HG03045 (cell line): ENCODE data around the gene MYO7B.

Experiments used
- ATAC-seq: cut with Tn5 transposase; IDR thresholded peaks from one replicate; pipeline ENCODE4 v1.9.1; 2021; ENCODE audit warnings: mild to moderate bottlenecking, moderate library complexity; ENCODE audit not compliant: unreplicated experiment

MYO7B gene

GRCh38 chr2:127572841-127573240, 37.4 kb downstream of the MYO7B start:
- ATAC-seq = no peak

DNA sequence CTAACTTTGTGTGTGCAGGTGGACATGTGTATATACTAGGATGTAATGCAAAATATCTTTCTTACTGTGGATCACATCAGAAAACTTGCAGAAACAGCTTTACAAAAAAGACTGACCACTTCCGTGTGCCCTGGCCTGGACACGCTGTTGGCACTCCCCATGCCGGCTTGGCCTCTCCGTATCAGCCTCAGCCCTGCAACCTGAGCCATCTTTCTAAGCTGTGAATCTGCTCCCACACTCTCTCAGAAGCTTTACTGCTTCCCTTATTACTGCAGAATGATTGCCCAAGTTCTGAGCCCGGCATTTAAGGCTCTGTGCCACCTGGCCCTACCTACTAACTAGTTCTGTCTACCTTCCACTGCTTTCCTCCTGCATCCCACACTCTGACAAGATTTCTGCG, 37.8 kb downstream of the MYO7B start:
- no peak for ATAC-seq

GRCh38 chr2:127573771-127574170, 38.3 kb downstream of the MYO7B start:
- ATAC-seq = no peak

- ATAC-seq = no peak
These were observed 39.2 kb downstream of the MYO7B start for GRCh38 chr2:127574656-127575055.

DNA sequence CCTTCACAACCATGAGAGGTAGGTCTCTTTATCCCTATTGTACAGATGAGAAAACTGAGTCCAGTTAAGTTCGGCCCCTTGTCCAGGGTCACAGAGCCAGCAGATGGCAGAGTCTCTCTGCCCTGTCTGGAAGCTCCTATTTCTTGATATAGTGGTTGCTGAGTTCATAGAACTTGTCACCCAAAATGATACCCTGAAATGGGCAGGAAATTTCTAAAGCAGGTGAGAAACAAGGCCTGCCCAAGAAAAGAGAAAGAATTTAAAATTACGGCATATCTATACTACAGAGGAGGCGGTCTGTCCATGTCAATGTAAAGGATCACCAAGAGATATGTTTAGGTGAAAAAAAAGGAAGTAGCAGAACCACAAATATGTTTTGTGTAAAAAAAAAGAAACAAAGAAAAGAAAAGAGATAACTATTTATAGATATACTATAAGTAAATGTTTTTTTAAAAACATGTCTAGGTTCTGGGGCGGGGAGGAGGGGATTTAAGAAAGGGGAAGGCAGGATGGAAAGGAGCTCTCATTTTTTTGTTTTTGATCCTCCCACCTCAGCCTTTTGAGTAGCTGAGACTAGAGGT, 39.8 kb downstream of the MYO7B start:
- ATAC-seq = no peak

- ATAC-seq = no peak
These were observed 40.5 kb downstream of the MYO7B start for GRCh38 chr2:127575941-127576432.

GRCh38 chr2:127576433-127577207, 41.1 kb downstream of the MYO7B start:
- no peak for ATAC-seq

DNA sequence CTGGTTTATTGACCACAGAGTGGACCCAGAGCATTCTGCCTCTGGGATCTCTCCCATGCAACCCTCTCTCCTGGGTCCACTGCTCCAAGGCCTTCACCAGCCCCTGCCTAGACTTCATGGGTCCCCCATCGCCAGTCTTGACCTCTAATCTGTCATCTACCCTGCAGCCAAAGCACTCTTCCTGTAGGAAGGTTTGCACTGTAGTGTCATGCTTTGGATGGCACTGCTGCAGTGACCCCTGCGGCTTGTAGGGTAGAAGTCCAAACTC, 41.7 kb downstream of the MYO7B start:
- ATAC-seq = no peak

DNA sequence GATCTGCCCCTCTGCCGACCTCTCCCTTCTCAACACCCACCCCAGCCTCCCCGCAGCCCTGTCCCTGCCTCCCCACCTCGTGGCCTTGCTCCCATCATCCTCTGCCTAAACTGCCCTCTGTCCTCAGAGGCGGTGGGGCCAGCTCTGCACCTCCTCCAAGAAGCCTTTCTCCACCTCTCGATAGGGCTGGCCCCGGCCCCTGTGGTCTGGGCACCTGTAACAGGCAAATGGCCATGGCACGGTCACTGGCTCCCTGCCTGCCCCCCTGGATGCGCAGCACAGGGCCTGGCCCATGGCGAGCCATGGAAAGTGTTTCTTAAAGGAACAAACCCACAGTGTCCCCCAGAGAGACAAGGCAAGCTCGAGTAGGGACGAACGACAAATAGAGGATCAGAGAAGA, 42.0 kb downstream of the MYO7B start:
- no peak for ATAC-seq

- ATAC-seq = no peak
These were observed 42.5 kb downstream of the MYO7B start for GRCh38 chr2:127577973-127578372.

- ATAC-seq = no peak
These were observed 42.9 kb downstream of the MYO7B start for GRCh38 chr2:127578411-127578810.

DNA sequence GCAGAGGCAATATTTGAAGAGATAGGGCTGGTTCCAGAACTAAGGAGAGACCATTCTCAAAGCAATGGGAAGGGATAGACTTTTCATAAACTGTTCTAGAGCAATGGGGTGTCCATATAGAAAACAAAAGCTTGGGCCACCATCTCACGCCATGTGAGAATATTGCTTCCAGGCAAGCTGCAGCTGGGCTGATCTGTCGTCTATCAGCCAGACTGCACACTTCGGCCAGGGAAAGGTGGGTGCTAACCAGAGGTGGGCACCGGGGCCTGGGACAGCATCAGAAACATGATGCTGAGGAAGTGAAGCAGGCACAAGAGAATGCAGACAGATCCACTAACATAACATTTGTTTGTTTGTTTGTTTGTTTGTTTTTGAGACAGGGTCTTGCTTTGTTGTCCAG, 43.7 kb downstream of the MYO7B start:
- no peak for ATAC-seq

GRCh38 chr2:127580167-127581049, 44.9 kb downstream of the MYO7B start:
- no peak for ATAC-seq

- ATAC-seq = no peak
These were observed 45.5 kb downstream of the MYO7B start for GRCh38 chr2:127581050-127581345.

DNA sequence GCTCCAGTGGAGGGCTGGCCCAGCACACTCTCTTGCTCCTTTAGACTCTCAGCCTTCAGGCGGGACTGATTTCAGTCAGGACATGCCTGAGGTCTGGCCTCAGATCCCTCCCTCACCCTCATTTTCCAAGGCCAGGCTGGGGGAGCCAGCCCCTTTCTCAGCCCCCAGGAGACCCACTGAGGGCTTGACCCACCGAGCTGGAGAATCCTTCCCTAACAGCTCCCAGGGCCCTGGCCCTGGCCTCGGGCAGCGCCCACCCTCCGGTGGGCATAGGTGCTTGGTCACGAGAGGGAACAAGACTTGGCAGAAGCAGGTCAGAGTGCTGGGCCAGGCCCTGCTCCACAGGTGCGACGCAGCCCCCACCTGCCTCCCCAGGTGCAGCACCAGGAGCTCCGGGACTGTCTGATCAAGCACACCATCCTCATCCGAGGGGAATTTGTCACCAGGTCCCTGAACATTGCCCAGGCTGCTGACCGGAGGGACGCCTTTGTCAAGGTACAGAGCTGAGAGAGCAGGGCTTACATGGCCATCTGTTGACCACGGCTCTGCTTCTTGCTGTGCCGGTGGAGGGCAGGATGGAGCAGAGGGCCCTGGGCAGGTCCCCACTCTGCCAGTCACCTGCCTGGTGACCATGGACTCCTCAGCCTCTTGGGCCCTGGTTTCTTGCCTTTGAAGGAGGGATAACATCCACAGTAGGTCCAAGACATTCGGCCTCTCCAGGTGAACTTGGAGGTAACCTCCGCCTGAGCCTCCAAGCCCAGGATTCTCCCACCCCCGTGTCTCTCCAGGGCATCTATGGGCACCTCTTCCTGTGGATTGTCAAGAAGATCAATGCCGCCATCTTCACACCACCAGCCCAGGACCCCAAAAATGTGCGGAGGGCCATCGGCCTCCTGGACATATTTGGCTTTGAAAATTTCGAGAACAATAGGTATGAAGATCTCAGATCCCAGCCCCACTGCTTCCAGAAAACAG, 46.3 kb downstream of the MYO7B start:
- ATAC-seq = no peak

- ATAC-seq = no peak
These were observed 47.7 kb downstream of the MYO7B start for GRCh38 chr2:127582863-127583861.

GRCh38 chr2:127584047-127584446, 48.6 kb downstream of the MYO7B start:
- no peak for ATAC-seq

DNA sequence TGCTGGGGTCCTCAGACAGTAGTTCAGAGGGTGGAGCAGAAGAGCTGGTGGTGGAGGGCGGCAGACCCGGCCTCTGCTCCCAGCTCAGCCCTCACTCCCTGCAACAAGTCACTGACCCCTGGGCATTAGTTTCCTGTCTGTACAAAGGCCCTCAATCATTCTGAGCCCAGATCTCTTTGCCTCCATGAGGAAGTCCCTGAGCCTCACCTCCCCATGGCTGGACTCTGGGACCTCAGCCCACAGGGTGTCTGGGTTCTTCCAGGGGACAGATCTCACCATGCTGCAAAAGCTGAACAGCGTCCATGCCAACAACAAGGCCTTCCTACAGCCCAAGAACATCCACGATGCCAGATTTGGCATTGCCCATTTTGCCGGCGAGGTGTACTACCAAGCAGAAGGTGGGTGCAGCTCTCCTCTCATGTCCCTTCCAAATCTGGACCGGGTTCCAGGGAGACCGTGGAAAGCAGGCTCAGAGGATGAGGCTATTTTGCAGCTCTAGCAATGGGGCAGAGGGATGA, 49.1 kb downstream of the MYO7B start:
- no peak for ATAC-seq

GRCh38 chr2:127585270-127585807, 49.9 kb downstream of the MYO7B start:
- no peak for ATAC-seq
